HTR-8/SVneo (cell line): ENCODE measurements around the gene PSG1.
A peak's percentile ranks its signal among the peaks of the same experiment; 100 is the strongest.
"Not testable (repeated sequence)": the region's sequence is repeated elsewhere in the genome, so short reads cannot be mapped to it uniquely, and the experiment has no call there.

Experiments
- DNase-seq: peaks from one replicate; pipeline ENCODE4 v3.0.0; 2011; ENCODE audit warnings: low spot score, mixed read lengths; ENCODE audit not compliant: insufficient read length
- FAIRE-seq: peaks from 2 replicates; lab custom pipeline; 2011; peaks lifted over from hg19 to GRCh38; lab: Jason Lieb, UNC

PSG1 gene

DNA sequence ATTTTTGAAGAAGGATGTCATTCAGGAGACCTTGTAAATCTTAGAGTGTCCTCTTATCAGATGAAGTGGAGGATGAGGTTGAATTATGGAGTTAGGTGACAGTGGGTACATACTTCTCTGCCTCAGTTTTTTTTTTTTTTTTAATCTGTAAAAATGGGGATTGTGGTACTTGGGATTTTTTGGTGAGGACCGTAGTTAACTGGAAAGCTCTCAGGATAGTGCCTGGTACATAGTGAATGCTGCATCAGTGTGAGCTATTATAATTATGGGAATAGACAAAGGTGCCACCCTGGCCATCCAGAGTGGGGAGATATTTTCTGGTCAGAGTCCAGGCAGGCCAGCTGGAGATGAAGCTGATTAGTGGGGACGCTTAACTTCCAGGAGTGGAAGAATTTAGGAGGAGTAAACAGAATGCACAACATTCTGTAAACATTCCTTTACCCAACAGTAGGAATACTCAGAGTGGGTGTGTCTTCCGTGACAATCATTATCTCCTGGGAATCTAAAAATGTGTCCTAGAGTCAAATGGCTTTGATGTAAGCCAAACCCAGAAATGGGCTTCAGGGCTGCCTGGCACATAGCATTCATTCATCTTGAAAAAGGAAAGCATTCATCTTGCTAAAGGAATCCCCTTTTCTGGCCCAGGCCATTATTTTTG lies 47.4 kb downstream of the PSG1 start:
- not testable (repeated sequence) for FAIRE-seq, DNase-seq

- FAIRE-seq: no peak
- no peak for DNase-seq
Observed at GRCh38 chr19:42831221-42832019, 48.1 kb downstream of the PSG1 start.

- not testable (repeated sequence) for FAIRE-seq, DNase-seq
Observed at GRCh38 chr19:42821306-42821977, 58.1 kb downstream of the PSG1 start.

DNA sequence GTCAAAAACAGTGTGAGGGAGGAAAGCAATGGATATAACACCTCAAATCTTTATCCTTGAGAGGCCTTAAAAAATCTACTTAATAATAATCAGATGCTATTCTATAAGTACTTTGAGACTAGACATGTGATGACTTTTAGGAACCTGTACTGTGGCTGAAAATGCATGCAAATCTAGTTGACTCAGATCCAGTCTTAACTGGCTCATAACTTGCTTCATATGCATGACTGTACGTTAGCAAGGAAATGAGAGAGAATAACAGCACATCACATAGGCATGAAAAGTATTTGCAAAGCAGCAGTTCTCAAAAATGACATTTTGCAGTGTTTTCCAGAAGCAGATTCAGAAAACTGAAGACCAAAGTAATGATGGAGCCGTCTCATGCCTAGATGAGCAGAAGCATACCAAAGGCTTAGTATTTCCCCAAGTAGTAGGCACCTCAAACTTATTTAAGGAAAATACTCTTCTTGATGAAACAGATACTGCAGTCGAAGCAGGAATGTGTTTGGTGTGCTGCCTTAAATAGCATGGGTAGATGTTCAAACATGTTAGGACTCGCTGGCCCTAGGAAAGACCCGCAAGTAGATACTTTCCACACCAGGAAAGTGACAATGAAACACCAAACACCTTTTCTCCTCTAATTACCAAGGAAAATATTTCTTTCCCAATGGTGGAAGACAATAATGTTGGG lies 59.4 kb downstream of the PSG1 start:
- peak; percentile 39 for DNase-seq
- not testable (repeated sequence) for FAIRE-seq

- no peak for DNase-seq
- FAIRE-seq: no peak
Observed at GRCh38 chr19:42816894-42817293, 62.6 kb downstream of the PSG1 start.
